ENCODE results near the gene ARHGAP32. TPM values are rescaled to one million over a fixed set of nuclear protein-coding genes. Genes with fewer than 3 reads are reported as not detected.

The ARHGAP32 gene
- total RNA-seq, 1 experiment from 2014 or later, result 22.0 TPM

GRCh38 chr11:128924510-128925249, 267.4 kb downstream of the ARHGAP32 start:
- H2BK15ac ChIP-seq (ENCODE audit: low read depth, low read length), result no peak overlapping the region
- H2BK5ac ChIP-seq (ENCODE audit: insufficient read length, low read length), result no peak overlapping the region
- H3K79me1 ChIP-seq (ENCODE audit: insufficient read depth, low read depth, low read length, poor library complexity, severe bottlenecking), result no peaks in the 10 kb centered on the region
- Mint-ChIP-seq H3K4me3 (no peak overlapping the region), H3K9me3 (peaks cover 0 to 3% of the 10 kb centered on the region in 2 experiments; a peak in 2 of 5 replicates), H3K36me3 (ENCODE audit: insufficient read depth in 1 of 3, low read depth in 3 of 3) (no peaks in the 10 kb centered on the region), H3K27ac (no peak overlapping the region; a peak in 1 of 7 replicates), H3K27me3 (ENCODE audit: low read depth) (peaks cover 91% of the 10 kb centered on the region), H3K4me1 (peaks cover 46 to 51% of the 10 kb centered on the region in 2 experiments)
- no peak overlapping the region for H3K9ac ChIP-seq (ENCODE audit: extremely low read depth, insufficient read length, low read length)
- no peak overlapping the region for H3K14ac ChIP-seq (ENCODE audit: insufficient read depth, low read length)
- H3K56ac ChIP-seq (ENCODE audit: insufficient read length, low read depth, low read length), result no peak overlapping the region
- no peak overlapping the region for H2AFZ ChIP-seq (ENCODE audit: low read length)
- TF ChIP-seq CTCF (conservative IDR thresholded peaks at IDR 0.05), result no peak
- no peak overlapping the region for H4K8ac ChIP-seq (replicated peaks; ENCODE audit: insufficient read length, low read depth, low read length)
- no peak overlapping the region for H3K4me2 ChIP-seq (ENCODE audit: insufficient read depth, insufficient read length, low read length)
- H3K9me3 ChIP-seq (ENCODE audit: control insufficient read depth, low read depth, low read length), result no peaks in the 10 kb centered on the region
- no peak for DNase-seq
- H3K4ac ChIP-seq (ENCODE audit: low read depth, low read length), result no peak overlapping the region
- H3K23ac ChIP-seq (ENCODE audit: insufficient read length, low read depth, low read length), result no peak overlapping the region
- peaks cover 13% of the 10 kb centered on the region for H3K4me1 ChIP-seq (ENCODE audit: insufficient read depth, low read length)
- no peak overlapping the region for H2BK20ac ChIP-seq (ENCODE audit: low read depth, low read length, poor library complexity, severe bottlenecking)
- H2BK12ac ChIP-seq (ENCODE audit: insufficient read length, low read depth, low read length), result no peak overlapping the region
- no peak overlapping the region for H3K18ac ChIP-seq (ENCODE audit: insufficient read length, low read depth, low read length)
- H4K91ac ChIP-seq (ENCODE audit: insufficient read length, low read depth, low read length), result no peak overlapping the region
- no CpG with 5 or more reads among the region's 16 CpGs for WGBS (ENCODE audit: extremely low coverage, insufficient read length, low lambda C conversion rate)
- no peaks in the 10 kb centered on the region for H3K79me2 ChIP-seq (ENCODE audit: insufficient read depth, low read length)
- H2AK5ac ChIP-seq (ENCODE audit: insufficient read length, low read length), result no peak overlapping the region
- peaks cover 17% of the 10 kb centered on the region; the same call in 1 of the 2 replicates for H3K27me3 ChIP-seq (ENCODE audit: insufficient read depth, low read length)
- no peak overlapping the region for H4K5ac ChIP-seq (ENCODE audit: insufficient read length, low read depth, low read length)
- H3K23me2 ChIP-seq (ENCODE audit: insufficient read length, low read depth, low read length, poor library complexity, severe bottlenecking), result no peaks in the 10 kb centered on the region
- no peaks in the 10 kb centered on the region for H4K20me1 ChIP-seq (ENCODE audit: control insufficient read depth, insufficient read depth, insufficient read length)
- no peak overlapping the region for H3T11ph ChIP-seq (ENCODE audit: low read length)
- no peak overlapping the region for H3K27ac ChIP-seq (ENCODE audit: insufficient read length, low read depth, low read length)
- H2BK120ac ChIP-seq (ENCODE audit: low read depth, low read length, poor library complexity, severe bottlenecking), result no peak overlapping the region
